HUES6 (cell line): ENCODE data around the gene KCNJ1.

Experiments used
- H3K27ac ChIP-seq: 2 replicates; pipeline ENCODE4 v1.7.0; 2013; ENCODE audit warnings: low read depth, mild to moderate bottlenecking, low read length, inconsistent platforms
- H3K27me3 ChIP-seq: 2 replicates; pipeline ENCODE4 v1.6.1; 2013; ENCODE audit warnings: low read length; ENCODE audit not compliant: control insufficient read depth, insufficient read depth
- H3K36me3 ChIP-seq: 2 replicates; pipeline ENCODE4 v1.6.1; 2013; ENCODE audit warnings: low read length; ENCODE audit not compliant: control insufficient read depth, insufficient read depth
- H3K4me1 ChIP-seq: 2 replicates; pipeline ENCODE4 v1.6.1; 2013; ENCODE audit warnings: low read length; ENCODE audit not compliant: control insufficient read depth, insufficient read depth
- H3K4me3 ChIP-seq: 2 replicates; pipeline ENCODE4 v1.5.1; 2013; ENCODE audit warnings: low read depth, low read length
- H3K9ac ChIP-seq: one replicate; pipeline ENCODE4 v1.6.1; 2013; ENCODE audit warnings: mild to moderate bottlenecking, low read length
- H3K9me3 ChIP-seq: 2 replicates; pipeline ENCODE4 v1.6.1; 2013; ENCODE audit warnings: low read depth, low read length; ENCODE audit not compliant: control insufficient read depth, insufficient read depth

The KCNJ1 gene

DNA sequence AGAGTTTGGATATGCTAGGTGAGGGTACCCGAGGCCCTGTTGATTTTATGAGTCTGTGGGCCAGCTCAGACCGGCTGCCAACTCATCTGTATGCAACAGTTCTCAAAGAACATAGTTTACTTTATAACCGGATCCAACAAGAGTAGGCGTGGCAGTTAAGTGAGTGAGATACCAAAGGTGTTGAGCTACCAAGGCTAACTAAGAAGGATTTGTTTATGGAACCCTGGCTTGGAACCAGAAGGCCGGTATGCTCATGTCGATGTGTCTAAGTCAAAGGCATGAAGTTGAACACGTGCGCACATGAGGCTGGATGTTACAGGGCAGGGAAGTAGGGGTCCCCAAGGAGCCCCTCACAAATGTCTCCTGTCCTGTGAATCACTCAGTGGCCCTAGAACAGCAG lies at the start of gene KCNJ1:
Gene KCNJ1, minus strand, starts transcription at position 20 of the 400 bp plus-strand sequence. CDS start 27,053 bp downstream, outside the sequence.
- H3K4me1 ChIP-seq, result peaks cover 35% of the 10 kb centered on the region
- H3K4me3 ChIP-seq, result no peak within 1 kb of the TSS
- no peaks in the 10 kb centered on the region for H3K36me3 ChIP-seq
- H3K27me3 ChIP-seq, result no peaks in the 10 kb centered on the region
- no peak within 1 kb of the TSS for H3K27ac ChIP-seq
- no peak within 1 kb of the TSS for H3K9ac ChIP-seq
- no peaks in the 10 kb centered on the region for H3K9me3 ChIP-seq

DNA sequence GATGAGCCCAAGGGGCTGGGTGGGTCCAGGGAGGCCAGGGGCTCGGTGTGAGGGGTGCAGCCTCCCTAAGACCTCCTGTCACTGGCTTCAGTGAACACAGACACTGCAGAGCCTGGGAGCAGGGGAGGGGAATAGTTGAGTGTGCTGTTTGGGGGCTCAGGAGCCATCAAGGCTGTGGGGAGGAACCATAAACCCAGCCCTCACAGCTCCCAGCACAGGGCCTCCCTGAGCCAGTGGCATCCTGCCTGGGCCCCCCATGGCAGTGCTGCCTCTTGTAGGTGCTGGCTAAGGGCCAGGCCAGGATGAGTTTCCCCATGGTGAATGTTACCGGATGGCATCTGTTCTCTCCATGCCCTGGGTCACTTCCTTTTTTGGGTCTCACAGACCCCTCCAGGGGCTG lies 49.6 kb upstream of the KCNJ1 start:
- Histone ChIP-seq H3K4me1 (0 out of 2 replicates have a peak, but pooled peaks cover 5% of the 10 kb centered on the region), H3K4me3 (no peak overlapping the region), H3K27ac (no peak overlapping the region), H3K9me3 (peaks cover 6% of the 10 kb centered on the region; the same call in 1 of the 2 replicates), H3K9ac (no peak overlapping the region), H3K36me3 (no peaks in the 10 kb centered on the region), H3K27me3 (peaks cover 7% of the 10 kb centered on the region)

DNA sequence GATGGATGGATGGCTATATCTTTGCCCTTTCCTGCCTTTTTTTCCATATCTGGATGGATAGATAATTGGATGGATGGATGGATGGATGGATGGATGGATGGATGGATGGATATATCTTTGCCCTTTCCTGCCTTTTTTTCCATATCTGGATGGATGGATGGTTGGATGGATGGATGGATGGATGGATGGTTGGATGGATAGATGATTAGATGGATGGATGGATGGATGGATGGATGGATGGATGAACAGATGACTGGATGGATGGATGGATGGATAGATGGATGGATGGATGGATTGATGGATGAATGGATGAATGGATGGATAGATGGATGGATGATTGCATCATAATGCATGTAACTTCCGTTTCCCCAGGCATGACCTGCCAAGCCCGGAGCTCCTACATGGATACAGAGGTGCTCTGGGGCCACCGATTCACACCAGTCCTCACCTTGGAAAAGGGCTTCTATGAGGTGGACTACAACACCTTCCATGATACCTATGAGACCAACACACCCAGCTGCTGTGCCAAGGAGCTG lies 49.0 kb upstream of the KCNJ1 start:
- Histone ChIP-seq H3K4me1 (0 out of 2 replicates have a peak, but pooled peaks cover 5% of the 10 kb centered on the region), H3K27ac (no peak overlapping the region), H3K36me3 (no peaks in the 10 kb centered on the region), H3K27me3 (peaks cover 9% of the 10 kb centered on the region), H3K4me3 (no peak overlapping the region), H3K9me3 (peaks cover 11% of the 10 kb centered on the region), H3K9ac (no peak overlapping the region)

DNA sequence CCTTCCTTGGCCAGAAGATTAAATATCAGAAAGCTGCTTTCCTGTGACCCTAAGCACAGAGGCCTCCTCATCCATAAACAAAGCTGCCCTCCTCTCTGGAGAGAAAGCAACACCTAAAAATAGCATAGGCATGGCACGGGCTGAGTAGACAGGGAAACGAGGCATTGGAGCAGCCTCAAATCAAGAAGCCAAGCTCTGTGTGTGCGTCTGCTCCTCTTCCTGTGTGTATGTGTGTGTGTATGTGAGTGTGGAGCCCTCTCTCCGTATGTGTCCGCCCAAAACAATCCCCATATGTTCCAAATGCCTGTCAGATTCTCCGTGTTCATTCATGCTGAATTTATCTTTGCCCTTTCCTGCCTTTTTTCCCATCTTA lies 48.0 kb upstream of the KCNJ1 start:
- no peak overlapping the region for H3K4me3 ChIP-seq
- H3K27ac ChIP-seq, result no peak overlapping the region

DNA sequence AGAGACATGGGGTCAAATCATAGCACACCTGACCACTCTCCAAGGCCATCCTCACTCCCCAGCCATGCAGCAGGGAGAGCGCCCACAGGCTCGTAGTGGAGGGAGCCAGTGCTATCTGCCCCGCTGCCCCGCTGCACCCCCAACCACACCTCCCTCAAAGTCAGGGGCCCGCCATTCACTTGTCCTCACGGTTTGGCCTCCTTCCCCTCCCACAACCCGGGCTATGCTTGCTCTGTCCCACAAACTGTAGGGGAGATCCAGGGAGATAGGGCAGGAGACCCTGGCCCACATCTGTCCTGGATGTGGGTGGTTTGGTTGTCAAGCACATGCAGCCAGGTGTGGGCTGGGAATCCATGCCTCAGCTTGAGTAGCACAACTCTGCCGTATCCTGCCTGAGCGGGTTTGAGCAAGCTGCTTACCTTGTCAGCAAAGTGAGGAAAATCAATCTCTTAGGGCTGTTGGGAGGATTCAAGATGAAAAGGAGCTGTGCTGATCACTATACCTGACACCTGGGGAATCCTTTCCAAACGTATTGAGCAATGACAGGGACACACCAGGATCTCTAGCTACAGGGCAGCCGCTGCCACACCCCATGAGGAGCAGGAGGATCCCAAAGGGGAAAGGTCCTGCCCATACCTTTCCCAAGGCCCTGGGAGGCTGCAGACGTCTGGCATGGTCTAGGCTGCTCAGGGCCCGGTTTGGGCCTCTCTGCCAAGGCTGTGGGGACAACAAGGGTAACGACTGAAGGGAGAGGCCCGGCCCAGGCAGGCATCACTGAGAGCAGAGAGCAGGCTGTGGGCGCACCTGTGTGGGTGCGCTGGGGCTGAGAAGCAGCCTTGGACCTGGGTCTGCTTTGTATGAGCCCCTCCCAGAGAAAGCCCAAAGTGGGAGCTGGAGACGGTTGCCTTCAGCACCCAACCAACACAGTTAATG lies 47.4 kb upstream of the KCNJ1 start:
- Histone ChIP-seq H3K36me3 (no peaks in the 10 kb centered on the region), H3K9ac (no peak overlapping the region), H3K4me3 (no peak overlapping the region), H3K27ac (no peak overlapping the region), H3K9me3 (peaks cover 12% of the 10 kb centered on the region), H3K4me1 (0 out of 2 replicates have a peak, but pooled peaks cover 5% of the 10 kb centered on the region), H3K27me3 (peaks cover 13% of the 10 kb centered on the region)

More for the DNA sequence above, 48.0 kb upstream of the KCNJ1 start:
- 0 out of 2 replicates have a peak, but pooled peaks cover 5% of the 10 kb centered on the region for H3K4me1 ChIP-seq
- H3K27me3 ChIP-seq, result peaks cover 9% of the 10 kb centered on the region
- no peak overlapping the region for H3K9ac ChIP-seq
- H3K36me3 ChIP-seq, result no peaks in the 10 kb centered on the region
- H3K9me3 ChIP-seq, result peaks cover 12% of the 10 kb centered on the region

DNA sequence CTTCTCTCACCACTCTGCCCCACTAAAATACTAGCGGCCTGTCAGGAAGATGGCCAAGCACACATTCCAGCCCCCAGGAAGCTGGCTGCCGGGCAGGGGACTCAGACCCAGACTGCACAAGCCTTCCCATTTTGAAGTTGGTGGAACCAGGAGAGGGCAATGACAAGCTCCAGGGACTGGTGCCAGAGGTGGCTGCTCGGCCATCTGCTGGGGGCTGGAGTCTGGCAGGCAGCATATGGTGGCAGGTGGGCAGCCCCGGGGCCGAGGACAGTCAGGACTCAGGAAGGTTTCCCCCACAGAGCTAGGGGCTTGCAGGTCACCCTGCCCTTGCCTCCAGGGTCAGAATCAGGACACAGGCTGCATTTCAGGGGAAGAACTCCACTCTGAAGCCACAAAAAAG lies 46.7 kb upstream of the KCNJ1 start:
- peaks cover 12% of the 10 kb centered on the region for H3K9me3 ChIP-seq
- H3K27ac ChIP-seq, result no peak overlapping the region

DNA sequence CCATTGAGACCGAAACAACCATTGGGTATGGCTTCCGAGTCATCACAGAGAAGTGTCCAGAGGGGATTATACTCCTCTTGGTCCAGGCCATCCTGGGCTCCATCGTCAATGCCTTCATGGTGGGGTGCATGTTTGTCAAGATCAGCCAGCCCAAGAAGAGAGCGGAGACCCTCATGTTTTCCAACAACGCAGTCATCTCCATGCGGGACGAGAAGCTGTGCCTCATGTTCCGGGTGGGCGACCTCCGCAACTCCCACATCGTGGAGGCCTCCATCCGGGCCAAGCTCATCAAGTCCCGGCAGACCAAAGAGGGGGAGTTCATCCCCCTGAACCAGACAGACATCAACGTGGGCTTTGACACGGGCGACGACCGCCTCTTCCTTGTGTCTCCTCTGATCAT lies 44.6 kb upstream of the KCNJ1 start:
- Histone ChIP-seq H3K27me3 (peaks cover 28% of the 10 kb centered on the region), H3K27ac (no peak overlapping the region), H3K4me1 (no peaks in the 10 kb centered on the region)

More for the DNA sequence above, 46.7 kb upstream of the KCNJ1 start:
- Histone ChIP-seq H3K27me3 (peaks cover 10% of the 10 kb centered on the region), H3K9ac (no peak overlapping the region), H3K4me3 (no peak overlapping the region), H3K36me3 (no peaks in the 10 kb centered on the region), H3K4me1 (0 out of 2 replicates have a peak, but pooled peaks cover 5% of the 10 kb centered on the region)

DNA sequence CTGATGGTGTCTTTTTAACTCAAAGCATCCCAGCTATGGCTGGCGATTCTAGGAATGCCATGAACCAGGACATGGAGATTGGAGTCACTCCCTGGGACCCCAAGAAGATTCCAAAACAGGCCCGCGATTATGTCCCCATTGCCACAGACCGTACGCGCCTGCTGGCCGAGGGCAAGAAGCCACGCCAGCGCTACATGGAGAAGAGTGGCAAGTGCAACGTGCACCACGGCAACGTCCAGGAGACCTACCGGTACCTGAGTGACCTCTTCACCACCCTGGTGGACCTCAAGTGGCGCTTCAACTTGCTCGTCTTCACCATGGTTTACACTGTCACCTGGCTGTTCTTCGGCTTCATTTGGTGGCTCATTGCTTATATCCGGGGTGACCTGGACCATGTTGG lies 44.1 kb upstream of the KCNJ1 start:
- H3K9ac ChIP-seq, result no peak overlapping the region
- H3K36me3 ChIP-seq, result no peaks in the 10 kb centered on the region
- no peak overlapping the region for H3K27ac ChIP-seq
- no peak overlapping the region for H3K4me3 ChIP-seq
- no peaks in the 10 kb centered on the region for H3K4me1 ChIP-seq
- H3K9me3 ChIP-seq, result peaks cover 12% of the 10 kb centered on the region
- peaks cover 33% of the 10 kb centered on the region for H3K27me3 ChIP-seq

More for the DNA sequence above, 44.6 kb upstream of the KCNJ1 start:
- H3K9me3 ChIP-seq, result peaks cover 12% of the 10 kb centered on the region
- no peak overlapping the region for H3K4me3 ChIP-seq
- no peak overlapping the region for H3K9ac ChIP-seq
- no peaks in the 10 kb centered on the region for H3K36me3 ChIP-seq

DNA sequence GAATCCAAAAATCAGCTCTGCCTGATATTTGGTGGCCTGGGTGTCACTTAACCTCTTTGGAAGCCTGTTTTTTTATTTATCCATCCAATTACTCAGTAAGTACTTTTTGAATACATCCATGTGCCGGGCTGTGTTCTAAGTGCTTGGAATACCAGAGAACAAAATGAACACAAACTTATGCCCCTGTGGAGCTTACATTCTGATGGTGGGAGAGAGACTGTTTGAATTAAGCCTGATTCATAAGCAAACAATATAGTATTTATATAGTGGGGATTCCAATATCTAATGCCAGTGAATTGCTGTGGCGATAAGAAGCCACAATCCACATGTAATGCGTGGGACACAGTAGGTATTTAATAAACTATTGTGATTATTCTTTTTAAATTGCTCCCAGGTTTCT lies 43.5 kb upstream of the KCNJ1 start:
- no peak overlapping the region for H3K4me3 ChIP-seq
- H3K27ac ChIP-seq, result no peak overlapping the region
- peaks cover 12% of the 10 kb centered on the region for H3K9me3 ChIP-seq
- H3K4me1 ChIP-seq, result no peaks in the 10 kb centered on the region
- H3K36me3 ChIP-seq, result no peaks in the 10 kb centered on the region
- no peak overlapping the region for H3K9ac ChIP-seq
- H3K27me3 ChIP-seq, result peaks cover 36% of the 10 kb centered on the region

DNA sequence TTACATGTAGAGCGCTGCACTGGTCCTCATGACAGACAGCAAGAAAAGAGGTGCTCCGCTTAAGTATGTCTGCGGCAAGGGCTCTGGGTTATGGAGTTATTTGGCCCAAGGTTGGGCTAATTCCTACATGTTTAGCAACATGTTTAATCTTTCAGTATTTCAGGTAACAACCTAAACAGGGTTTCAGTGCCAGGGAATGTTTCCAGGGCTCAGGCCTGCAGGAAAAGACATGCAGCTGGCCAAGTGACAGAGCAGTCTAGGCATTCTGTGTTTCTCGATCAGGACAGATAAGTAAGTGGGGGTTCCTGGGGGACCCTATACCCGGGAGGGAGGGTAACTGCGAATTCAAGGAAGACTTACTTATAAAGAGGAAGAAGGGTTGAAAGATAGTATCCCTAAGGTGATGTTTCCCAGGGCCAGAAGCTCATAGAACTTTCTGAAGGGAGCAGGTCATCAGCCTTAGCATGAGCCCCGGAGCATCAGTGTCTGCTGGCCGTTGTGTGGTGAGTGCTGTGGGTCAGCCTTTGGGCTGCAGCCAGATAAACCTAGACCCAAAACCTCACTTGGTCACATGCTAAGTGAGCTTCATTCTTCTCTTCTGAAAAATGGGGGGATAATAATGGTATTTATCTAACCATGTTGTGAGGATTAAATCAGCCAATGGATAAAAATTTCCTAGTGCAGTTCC lies 42.5 kb upstream of the KCNJ1 start:
- Histone ChIP-seq H3K4me1 (peaks cover 4% of the 10 kb centered on the region), H3K9ac (no peak overlapping the region), H3K4me3 (no peak overlapping the region), H3K9me3 (peaks cover 12% of the 10 kb centered on the region), H3K36me3 (no peaks in the 10 kb centered on the region), H3K27me3 (peaks cover 43% of the 10 kb centered on the region), H3K27ac (no peak overlapping the region)
